K562 (cell line): Measurements from ENCODE around the gene TSSK2. TPM values are rescaled to one million over a fixed set of nuclear protein-coding genes. Genes with fewer than 3 reads are reported as not detected.

ENCODE experiments used
- BHLHE40 ChIP-seq: IDR thresholded peaks from 2 replicates; pipeline ENCODE4 v1.6.1; 2011; ENCODE audit warnings: low read length, improper control_type of control experiment
- BRD4 ChIP-seq: fragments of 200-600 bp; sonication (generic); IDR thresholded peaks from 2 replicates; pipeline ENCODE4 v1.6.1; 2017; ENCODE audit warnings: inconsistent platforms
- CBX2 ChIP-seq: fragments of 200-600 bp; sonication (generic); IDR thresholded peaks from one replicate; pipeline ENCODE4 v1.6.1; 2012; ENCODE audit warnings: mild to moderate bottlenecking, low read length, inconsistent platforms; ENCODE audit not compliant: insufficient read depth, poor library complexity, severe bottlenecking
- DMBX1 ChIP-seq: fragments of 250-450 bp; sonication (Bioruptor Pico); IDR thresholded peaks from 2 replicates; pipeline ENCODE4 v1.8.0; 2022; ENCODE audit warnings: inconsistent platforms, mild to moderate bottlenecking, moderate library complexity, borderline replicate concordance
- E2F1 ChIP-seq: sonication (generic); formaldehyde crosslinking; IDR thresholded peaks from 2 replicates; pipeline ENCODE4 v1.8.1; 2023; ENCODE audit warnings: mild to moderate bottlenecking, missing genetic modification reagents, moderate library complexity
- FOXA3 ChIP-seq, 2 experiments: fragments of 450-650 bp in 1 of 2; sonication (generic) in 1 of 2; formaldehyde crosslinking; IDR thresholded peaks in 1 of 2; conservative IDR thresholded peaks in 1 of 2; 2 replicates each; pipeline versions ENCODE4 v1.4.0 to v1.8.0; 2020 to 2022; ENCODE audit warnings: mild to moderate bottlenecking in 2 of 2, missing genetic modification reagents in 1 of 2
- NR0B1 ChIP-seq: fragments of 450-650 bp; IDR thresholded peaks from one replicate; pipeline ENCODE4 v1.6.1; 2018; ENCODE audit warnings: mild to moderate bottlenecking, moderate library complexity; ENCODE audit not compliant: partially characterized antibody
- PYGO2 ChIP-seq: fragments of 450-650 bp; IDR thresholded peaks from 2 replicates; pipeline ENCODE4 v1.6.1; 2016; ENCODE audit warnings: mild to moderate bottlenecking, missing genetic modification characterization, moderate library complexity, missing compliant biosample characterization
- THRAP3 ChIP-seq: fragments of 450-650 bp; IDR thresholded peaks from 2 replicates; pipeline ENCODE4 v1.6.1; 2016; ENCODE audit warnings: mild to moderate bottlenecking, inconsistent platforms, borderline replicate concordance
- TSHZ1 ChIP-seq: fragments of 250-450 bp; sonication (Bioruptor Pico); IDR thresholded peaks from 2 replicates; pipeline ENCODE4 v1.4.0; 2020; ENCODE audit warnings: mild to moderate bottlenecking, moderate library complexity
- YY1 ChIP-seq, 3 experiments: IDR thresholded peaks; 2 replicates each; pipeline ENCODE4 v1.6.1; 2011; ENCODE audit warnings: low read length in 2 of 3, mild to moderate bottlenecking in 2 of 3, moderate library complexity in 2 of 3, borderline replicate concordance in 1 of 3, control low read depth in 1 of 3, low read depth in 1 of 3; ENCODE audit not compliant: insufficient read depth in 3 of 3, insufficient replicate concordance in 2 of 3, control insufficient read depth in 1 of 3, insufficient read length in 1 of 3; ENCODE audit errors: extremely low read depth in 1 of 3
- polyA plus RNA-seq, 8 experiments: library from polyadenylated mRNA; depleted of rRNA in 4 of 8; stranded (reverse) in 5 of 8; unstranded in 3 of 8; fragments of >200 nt; fragmentation: Nextera tagmentation in 2 of 8; fragmentation: Illumina TruSeq in 1 of 8; extraction: Ambion mirVana in 2 of 8; extraction: Trizol in 1 of 8; gene quantifications; 2 replicates each; pipeline versions ENCODE4 v1.2.1 to v1.2.3, GENCODE V29; 2011 to 2014; ENCODE audit warnings: inconsistent platforms in 1 of 8, missing spikeins in 1 of 8
- total RNA-seq, 7 experiments: library from RNA; depleted of rRNA in 6 of 7; stranded (reverse); fragments of >200 nt in 6 of 7; fragmentation: Illumina TruSeq in 2 of 7; extraction: Trizol in 2 of 7; gene quantifications; 2 replicates each; pipeline versions ENCODE4 v1.2.1 to v1.2.3, GENCODE V29; 2011 to 2021; ENCODE audit warnings: low replicate concordance in 1 of 7
- TF ChIP-seq, protein P1 (sequence below): fragments of 250-450 bp; sonication (Bioruptor Pico); IDR thresholded peaks from 2 replicates; pipeline ENCODE4 v1.4.0; 2020; ENCODE audit warnings: mild to moderate bottlenecking
- TF ChIP-seq, protein P2 (sequence below): fragments of 450-650 bp; formaldehyde crosslinking; IDR thresholded peaks from 2 replicates; pipeline ENCODE4 v1.4.0; 2020; ENCODE audit warnings: mild to moderate bottlenecking, moderate library complexity

The TSSK2 gene
- total and polyA plus RNA-seq, 9 of the 15 experiments (the other 6 are each of a cell fraction or from before 2014, with no cell fraction given): 0.04 TPM; not detected in 8

DNA sequence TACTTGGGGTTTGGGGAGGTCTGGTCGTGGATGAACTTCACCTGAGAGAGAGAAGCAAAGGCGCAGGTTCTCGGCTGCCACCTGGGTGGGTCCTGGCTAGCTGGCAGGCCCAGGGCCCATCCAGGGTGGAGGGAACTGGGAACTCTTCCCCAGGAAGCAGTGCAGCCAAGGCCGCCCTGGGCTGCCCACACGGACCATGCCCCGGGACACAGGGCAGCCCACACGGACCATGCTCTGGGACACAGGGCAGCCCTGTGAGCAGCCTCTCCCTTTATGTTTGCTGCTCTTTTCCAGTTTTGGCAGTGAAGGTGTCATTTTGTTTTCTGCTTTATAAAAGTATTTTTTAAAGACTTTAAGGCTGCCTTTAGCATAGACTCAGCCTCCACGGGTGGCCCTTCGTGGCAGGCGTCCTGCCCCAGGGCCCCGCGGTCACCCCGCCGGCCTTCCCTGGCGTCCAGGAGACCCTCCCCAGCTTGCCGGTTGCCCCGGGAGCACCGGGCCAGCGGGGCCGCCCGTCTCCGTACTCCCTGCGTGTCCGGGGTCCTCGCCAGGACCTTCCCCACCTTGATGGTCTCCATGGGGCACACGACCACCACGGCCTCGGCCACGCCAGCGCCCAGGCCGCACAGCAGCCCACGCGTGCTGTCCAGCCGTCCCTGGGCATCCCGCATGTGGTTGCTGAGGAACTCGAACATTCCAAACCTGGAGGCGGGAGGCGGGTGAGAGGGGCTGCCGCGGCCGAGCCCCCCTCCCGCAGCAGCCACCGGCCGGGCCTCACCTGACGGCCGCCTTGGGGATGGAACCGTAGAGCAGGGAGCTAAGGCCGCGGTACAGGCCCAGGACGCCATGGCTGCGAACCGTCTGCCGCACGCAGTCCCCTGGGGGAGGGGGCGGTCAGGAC is 46.3 kb downstream of the TSSK2 start (continued):
- TF ChIP-seq, protein P1, sequence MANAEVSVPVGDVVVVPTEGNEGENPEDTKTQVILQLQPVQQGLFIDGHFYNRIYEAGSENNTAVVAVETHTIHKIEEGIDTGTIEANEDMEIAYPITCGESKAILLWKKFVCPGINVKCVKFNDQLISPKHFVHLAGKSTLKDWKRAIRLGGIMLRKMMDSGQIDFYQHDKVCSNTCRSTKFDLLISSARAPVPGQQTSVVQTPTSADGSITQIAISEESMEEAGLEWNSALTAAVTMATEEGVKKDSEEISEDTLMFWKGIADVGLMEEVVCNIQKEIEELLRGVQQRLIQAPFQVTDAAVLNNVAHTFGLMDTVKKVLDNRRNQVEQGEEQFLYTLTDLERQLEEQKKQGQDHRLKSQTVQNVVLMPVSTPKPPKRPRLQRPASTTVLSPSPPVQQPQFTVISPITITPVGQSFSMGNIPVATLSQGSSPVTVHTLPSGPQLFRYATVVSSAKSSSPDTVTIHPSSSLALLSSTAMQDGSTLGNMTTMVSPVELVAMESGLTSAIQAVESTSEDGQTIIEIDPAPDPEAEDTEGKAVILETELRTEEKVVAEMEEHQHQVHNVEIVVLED: no peak
- peak in 1 of 3 experiments; percentile 69 for TF ChIP-seq YY1 (IDR thresholded peaks at IDR 0.05; ENCODE audit: borderline replicate concordance in 1 of 3, control insufficient read depth in 1 of 3, extremely low read depth in 1 of 3, insufficient read depth in 3 of 3, insufficient read length in 1 of 3, insufficient replicate concordance in 2 of 3, low read depth in 1 of 3, low read length in 2 of 3)
- TF ChIP-seq TSHZ1 (CRISPR knock-in tag): peak; percentile 18; the same call in 1 of the 2 replicates
- TF ChIP-seq FOXA3 (CRISPR knock-in tag; conservative IDR thresholded peaks at IDR 0.05 in 1 of 2, IDR thresholded peaks at IDR 0.05 in 1 of 2): no peak
- TF ChIP-seq PYGO2 (tag): no peak
- TF ChIP-seq NR0B1: no peak
- 0 out of 2 replicates have a peak, but pooled peaks have one; percentile 87 for TF ChIP-seq BRD4
- TF ChIP-seq DMBX1: 0 out of 2 replicates have a peak, but pooled peaks have one; percentile 20
- 0 out of 2 replicates have a peak, but pooled peaks have one; percentile 14 for TF ChIP-seq BHLHE40
- peak; percentile 16; the same call in 1 of the 2 replicates for TF ChIP-seq E2F1 (CRISPR knock-in tag)
- TF ChIP-seq, protein P2, sequence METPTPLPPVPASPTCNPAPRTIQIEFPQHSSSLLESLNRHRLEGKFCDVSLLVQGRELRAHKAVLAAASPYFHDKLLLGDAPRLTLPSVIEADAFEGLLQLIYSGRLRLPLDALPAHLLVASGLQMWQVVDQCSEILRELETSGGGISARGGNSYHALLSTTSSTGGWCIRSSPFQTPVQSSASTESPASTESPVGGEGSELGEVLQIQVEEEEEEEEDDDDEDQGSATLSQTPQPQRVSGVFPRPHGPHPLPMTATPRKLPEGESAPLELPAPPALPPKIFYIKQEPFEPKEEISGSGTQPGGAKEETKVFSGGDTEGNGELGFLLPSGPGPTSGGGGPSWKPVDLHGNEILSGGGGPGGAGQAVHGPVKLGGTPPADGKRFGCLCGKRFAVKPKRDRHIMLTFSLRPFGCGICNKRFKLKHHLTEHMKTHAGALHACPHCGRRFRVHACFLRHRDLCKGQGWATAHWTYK (CRISPR knock-in tag): no peak
- no peak for TF ChIP-seq THRAP3
- TF ChIP-seq CBX2: no peak
